Mammary epithelial cell (primary cell): ENCODE measurements around the gene GRIN2A.

Experiments used
- EZH2 ChIP-seq: IDR thresholded peaks from 2 replicates; pipeline ENCODE4 v1.6.1; 2012; ENCODE audit warnings: low read length, inconsistent platforms, borderline replicate concordance
- TF ChIP-seq, protein P1 (sequence below), 2 donors: IDR thresholded peaks in 1 of 2; conservative IDR thresholded peaks in 1 of 2; 2 replicates each; pipeline ENCODE4 v1.5.1; 2011 to 2012; ENCODE audit warnings: inconsistent platforms in 2 of 2, low read length in 2 of 2, mild to moderate bottlenecking in 2 of 2, control low read depth in 1 of 2, low read depth in 1 of 2; ENCODE audit not compliant: insufficient read depth in 1 of 2; ENCODE audit errors: extremely low read depth in 1 of 2

DNA sequence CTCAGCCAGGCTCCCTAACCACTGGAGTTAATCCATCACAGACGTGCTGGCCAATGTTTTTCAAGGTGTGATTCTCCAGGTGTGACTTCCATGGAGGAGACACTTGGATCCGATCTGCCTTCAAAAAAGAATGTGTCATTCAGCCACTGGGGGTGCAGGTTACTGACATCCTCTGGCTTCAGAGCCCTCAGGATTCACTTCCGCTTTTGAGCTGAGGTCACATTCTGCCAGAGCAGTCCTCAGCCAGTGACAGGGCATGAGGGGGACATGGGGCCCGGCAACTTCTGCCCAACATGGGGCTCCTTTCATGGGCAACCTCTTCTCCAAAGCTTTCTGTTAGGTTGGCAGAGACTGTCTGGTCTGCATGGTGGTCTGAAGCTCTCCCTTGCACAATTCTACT lies 81.4 kb downstream of the GRIN2A start:
- TF ChIP-seq, protein P1, sequence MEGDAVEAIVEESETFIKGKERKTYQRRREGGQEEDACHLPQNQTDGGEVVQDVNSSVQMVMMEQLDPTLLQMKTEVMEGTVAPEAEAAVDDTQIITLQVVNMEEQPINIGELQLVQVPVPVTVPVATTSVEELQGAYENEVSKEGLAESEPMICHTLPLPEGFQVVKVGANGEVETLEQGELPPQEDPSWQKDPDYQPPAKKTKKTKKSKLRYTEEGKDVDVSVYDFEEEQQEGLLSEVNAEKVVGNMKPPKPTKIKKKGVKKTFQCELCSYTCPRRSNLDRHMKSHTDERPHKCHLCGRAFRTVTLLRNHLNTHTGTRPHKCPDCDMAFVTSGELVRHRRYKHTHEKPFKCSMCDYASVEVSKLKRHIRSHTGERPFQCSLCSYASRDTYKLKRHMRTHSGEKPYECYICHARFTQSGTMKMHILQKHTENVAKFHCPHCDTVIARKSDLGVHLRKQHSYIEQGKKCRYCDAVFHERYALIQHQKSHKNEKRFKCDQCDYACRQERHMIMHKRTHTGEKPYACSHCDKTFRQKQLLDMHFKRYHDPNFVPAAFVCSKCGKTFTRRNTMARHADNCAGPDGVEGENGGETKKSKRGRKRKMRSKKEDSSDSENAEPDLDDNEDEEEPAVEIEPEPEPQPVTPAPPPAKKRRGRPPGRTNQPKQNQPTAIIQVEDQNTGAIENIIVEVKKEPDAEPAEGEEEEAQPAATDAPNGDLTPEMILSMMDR (conservative IDR thresholded peaks at IDR 0.05 in 1 of 2, IDR thresholded peaks at IDR 0.05 in 1 of 2; ENCODE audit: extremely low read depth in 1 of 2, insufficient read depth in 1 of 2, low read depth in 1 of 2, low read length in 2 of 2), result no peak
- TF ChIP-seq EZH2, result no peak
